OCI-M1 (cell line): ENCODE measurements around the gene MSANTD4.
"Not testable (repeated sequence)": the region's sequence is repeated elsewhere in the genome, so short reads cannot be mapped to it uniquely, and the experiment has no call there.

Experiments used
- DNase-seq: peaks from one replicate; lab custom pipeline; 2025; lab: John Stamatoyannopoulos, UW

Gene MSANTD4

DNA sequence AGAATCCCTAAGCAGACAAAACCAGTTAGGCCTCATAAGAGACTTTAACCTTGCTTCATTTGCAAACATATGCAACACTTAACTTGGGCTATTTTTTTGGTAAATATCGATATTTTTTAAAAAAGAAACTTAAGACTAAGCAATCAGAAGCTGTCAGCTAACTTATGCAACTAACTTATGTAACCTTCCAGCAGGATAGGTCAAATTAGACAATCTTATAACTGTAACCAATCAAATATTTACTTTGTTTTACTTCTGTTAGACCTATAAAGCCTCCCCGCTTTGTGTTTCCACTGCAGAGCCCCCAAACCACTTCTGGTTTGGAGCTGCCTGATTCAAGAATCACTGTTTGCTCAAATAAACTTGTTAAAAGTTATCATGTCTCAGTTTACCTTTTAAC lies 8.0 kb downstream of the MSANTD4 start:
- no peak for DNase-seq

DNA sequence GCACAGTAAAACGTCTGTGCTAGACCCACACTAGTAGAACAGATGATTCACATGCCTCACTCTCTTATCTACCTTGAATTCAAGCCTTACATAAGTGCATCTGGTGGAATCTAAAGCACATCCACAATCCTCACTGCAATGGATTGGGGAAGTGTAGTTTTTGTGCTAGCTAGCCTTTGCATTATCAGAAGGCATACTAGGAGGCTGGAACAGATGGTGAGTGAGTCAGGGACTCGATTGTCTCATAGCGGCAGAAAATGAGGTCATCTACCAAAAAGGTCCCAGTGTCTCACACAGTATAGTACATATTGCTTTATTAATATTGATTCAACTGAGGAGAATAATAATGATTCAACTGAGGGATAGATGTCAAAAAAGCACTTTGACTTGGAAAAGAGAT lies 9.3 kb downstream of the MSANTD4 start:
- DNase-seq: peak; percentile 19

DNA sequence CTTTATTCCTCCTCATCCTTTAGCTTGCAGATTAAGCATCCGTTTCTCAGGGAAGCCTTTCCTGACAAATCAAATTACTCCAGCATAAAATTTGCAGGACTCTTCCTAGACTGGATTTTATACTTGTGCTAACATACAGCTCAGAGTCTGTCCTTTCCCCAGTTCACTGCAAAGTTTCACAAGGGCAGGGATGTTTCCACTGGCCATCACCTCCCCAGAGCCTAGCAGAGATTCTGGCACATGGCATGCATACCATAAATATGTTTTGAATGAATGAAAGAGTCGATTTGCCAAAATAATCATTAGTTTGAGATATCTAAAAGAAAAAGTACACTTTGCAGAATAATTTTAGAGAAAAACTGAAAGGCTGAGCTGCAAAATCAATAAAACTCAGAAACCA lies 10.6 kb downstream of the MSANTD4 start:
- DNase-seq: no peak

GRCh38 chr11:106003094-106003493 lies 18.9 kb downstream of the MSANTD4 start:
- not testable (repeated sequence) for DNase-seq

- no peak for DNase-seq
These were observed 20.6 kb downstream of the MSANTD4 start for GRCh38 chr11:106001304-106002012.

DNA sequence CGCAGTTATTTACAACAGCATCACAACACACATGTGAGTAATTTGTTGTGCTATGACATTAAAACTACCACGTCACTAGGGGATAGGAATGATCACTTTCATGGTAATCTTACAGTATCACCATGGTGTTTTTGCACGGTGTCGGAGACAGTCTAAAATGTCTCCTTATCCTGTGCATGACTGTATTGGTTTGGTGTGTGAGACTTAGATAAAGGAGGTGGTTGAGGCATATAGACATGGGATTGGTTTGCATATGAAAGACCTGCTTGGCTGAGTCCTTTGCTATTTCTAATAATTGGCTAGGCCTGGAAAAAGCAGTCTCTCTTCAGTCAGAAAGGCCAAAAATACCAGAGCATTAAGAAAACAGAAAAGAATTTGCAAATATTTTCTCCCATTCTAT lies 30.2 kb downstream of the MSANTD4 start:
- DNase-seq: peak; percentile 27

- no peak for DNase-seq
These were observed 32.9 kb downstream of the MSANTD4 start for GRCh38 chr11:105989124-105989523.

- DNase-seq: no peak
These were observed 33.8 kb downstream of the MSANTD4 start for GRCh38 chr11:105988197-105988596.

DNA sequence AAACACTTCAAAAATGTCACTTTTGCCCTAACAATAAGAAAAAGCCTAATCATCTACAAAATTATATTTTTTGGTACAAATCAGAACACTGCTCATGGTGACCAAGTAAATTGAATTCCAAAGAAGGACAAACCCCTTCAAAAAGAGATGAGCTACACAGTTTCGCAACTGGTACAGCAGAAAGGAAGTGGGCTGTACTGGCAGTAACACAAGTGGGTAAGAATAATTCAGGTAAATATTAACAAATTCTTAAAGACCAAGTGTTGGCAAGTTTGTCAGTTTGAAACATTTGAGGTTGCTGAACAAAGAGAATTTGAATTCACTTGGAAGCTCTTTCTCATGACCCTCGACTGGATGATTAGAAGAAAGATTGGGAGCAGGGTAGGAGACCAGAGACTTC lies 35.5 kb downstream of the MSANTD4 start:
- no peak for DNase-seq

GRCh38 chr11:105979997-105980703 lies 41.9 kb downstream of the MSANTD4 start:
- DNase-seq: no peak

GRCh38 chr11:105975128-105975527 lies 46.9 kb downstream of the MSANTD4 start:
- no peak for DNase-seq

- no peak for DNase-seq
These were observed 52.3 kb downstream of the MSANTD4 start for GRCh38 chr11:105969756-105970155.

- no peak for DNase-seq
These were observed 53.9 kb downstream of the MSANTD4 start for GRCh38 chr11:105968021-105968697.

GRCh38 chr11:105960252-105961245 lies 61.5 kb downstream of the MSANTD4 start:
- DNase-seq: no peak
